Measurements from ENCODE around the gene POC1A.
A peak's percentile ranks its signal among the peaks of the same experiment; 100 is the strongest.

The POC1A gene

GRCh38 chr3:52150860-52151259 lies 3.4 kb downstream of the POC1A start:
- no peak for DNase-seq (ENCODE audit: low read depth)

DNA sequence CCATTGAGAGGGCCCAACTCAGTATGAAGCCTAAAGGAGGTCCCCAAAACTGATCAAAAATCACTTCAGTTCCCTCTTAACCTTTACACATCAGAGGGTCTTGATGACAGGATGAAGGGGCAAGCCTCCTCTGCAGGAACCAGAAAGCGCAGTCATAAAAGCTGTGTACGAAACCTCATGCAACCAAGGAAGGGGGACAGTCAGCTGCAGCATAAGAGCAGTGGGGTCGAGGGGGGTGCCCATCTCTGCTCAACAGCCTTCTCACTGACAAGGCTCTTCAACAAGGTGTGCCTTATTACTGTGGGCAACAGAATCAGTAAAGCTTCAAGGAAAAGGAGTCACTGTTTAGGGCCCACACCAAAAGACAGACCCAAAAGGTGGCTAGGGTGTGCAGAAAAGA lies 3.9 kb downstream of the POC1A start:
- DNase-seq (ENCODE audit: low read depth): no peak

GRCh38 chr3:52149726-52150125 lies 4.5 kb downstream of the POC1A start:
- no peak for DNase-seq (ENCODE audit: low read depth)

- DNase-seq (ENCODE audit: low read depth): no peak
Measured at GRCh38 chr3:52149021-52149420, 5.2 kb downstream of the POC1A start.

- DNase-seq (ENCODE audit: low read depth): no peak
Measured at GRCh38 chr3:52147804-52148203, 6.4 kb downstream of the POC1A start.

GRCh38 chr3:52146811-52147210 lies 7.4 kb downstream of the POC1A start:
- DNase-seq (ENCODE audit: low read depth): no peak

- DNase-seq (ENCODE audit: low read depth): no peak
Measured at GRCh38 chr3:52146189-52146588, 8.0 kb downstream of the POC1A start.

DNA sequence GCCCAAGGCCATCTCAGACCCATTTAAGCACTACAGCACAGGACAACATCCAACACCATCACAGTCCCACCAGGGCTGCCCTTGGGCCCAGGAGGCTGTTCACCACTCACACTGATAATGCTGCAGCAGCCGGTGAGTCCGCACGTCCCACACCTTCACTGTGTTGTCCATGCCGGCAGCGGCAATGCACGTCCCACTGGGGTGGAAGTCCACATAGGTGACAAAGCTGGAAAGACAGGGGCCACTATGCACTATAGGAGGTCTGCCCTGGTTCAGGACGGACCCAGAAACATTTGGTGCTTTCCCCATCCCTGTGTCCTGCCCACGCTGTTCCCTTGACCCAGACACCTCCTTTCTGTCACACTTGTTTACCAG lies 8.5 kb downstream of the POC1A start:
- no peak for DNase-seq (ENCODE audit: low read depth)

DNA sequence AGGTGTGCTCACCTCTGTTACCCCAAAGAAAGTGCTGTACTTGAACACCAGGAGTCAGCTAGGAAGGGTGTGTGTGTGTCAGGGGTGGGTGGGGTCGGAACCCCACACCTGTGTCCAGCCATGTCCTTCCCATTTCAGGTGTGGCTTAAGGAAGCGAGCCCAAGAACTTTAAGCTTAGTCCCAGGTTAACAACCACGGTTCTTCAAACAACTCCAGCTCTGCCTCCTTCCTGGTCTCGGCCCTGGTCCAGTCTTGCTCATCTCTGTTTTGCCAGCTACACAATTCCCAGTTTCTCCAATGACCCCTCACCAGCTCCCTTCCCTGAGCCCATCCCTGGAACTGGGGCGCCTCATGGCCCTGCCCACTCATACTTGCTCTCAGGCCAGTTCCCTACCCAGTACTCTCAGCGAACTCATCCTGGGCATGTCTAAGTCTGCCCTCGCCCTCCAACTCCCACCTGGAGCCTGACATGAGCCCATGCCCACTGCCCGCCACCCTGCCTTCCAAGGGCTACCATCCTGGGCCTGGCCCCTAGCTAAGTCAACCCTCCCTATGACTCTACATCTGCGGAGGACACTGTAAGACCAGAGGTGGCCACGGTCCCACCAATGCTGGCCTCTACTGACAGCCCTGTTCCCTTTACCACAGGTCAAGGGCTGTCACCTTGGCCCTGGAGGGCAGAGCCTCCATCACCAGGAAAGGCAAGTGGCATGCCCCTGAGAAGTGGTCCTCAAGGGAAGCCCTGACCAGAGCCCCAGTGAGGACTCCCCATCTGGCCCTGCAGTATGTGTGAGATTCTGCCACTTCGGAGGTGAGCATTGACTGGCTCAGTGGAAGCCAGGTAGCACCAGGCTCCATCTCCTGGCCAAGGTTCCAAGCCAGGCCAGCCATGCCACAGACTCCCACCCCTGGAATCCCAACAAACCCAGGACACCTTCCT lies 9.2 kb downstream of the POC1A start:
- no peak for DNase-seq (ENCODE audit: low read depth)

DNA sequence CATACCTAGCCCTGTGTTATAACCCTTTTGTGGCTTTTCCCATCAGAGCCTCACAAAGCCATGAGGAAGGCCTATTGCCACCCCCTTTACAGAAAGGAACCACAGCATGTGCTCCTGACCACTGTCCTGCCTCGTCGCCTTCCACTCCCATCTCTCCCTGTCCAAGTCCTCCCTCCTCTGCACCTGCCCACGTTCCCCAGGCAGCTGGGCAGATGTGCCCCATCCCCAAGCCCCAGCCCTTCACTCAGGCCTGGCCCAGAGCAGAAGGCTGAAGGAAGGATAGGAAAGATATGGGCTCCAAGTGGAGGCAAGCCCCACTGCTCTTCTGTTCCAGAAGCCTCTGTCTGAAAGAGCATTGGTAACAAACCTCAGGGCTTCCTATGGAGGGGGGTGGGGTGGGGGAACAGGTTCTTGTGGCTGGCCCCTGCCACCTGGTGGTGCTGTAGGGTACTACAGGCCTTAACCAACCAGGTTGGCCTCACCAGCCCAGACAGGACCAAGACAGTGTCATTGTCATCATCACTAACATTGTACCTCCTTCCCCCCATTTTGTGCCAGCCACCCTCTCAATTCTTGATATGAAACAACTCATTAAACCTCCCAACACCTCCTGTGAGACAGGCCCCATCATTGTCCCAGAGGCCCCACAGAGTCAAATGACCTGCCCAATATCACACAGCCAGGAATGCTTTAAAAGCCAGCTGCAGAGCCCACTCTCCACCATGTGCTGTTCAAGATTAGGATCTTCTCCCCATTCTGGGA lies 10.0 kb downstream of the POC1A start:
- DNase-seq (ENCODE audit: low read depth): peak; percentile 87

DNA sequence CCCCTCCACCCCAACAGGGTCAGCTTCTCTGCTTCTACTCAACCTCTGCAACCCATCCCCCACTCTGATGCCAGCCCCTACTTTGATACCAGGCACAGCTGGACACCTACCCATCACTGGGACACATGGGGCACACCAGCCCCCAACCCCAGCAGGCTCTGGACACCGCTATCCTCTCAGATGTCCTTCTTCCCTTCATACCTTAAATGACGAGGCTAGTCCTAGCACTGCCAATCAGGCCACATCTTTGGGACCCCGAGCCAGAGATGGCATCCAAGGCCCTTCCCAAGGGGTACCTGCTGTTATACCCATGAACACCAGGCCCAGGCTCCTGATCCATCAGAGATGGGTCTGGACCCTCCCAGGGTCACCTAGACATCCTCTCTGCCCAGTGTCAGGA lies 10.6 kb downstream of the POC1A start:
- no peak for DNase-seq (ENCODE audit: low read depth)

- no peak for DNase-seq (ENCODE audit: low read depth)
Measured at GRCh38 chr3:52143156-52143555, 11.1 kb downstream of the POC1A start.

- no peak for DNase-seq (ENCODE audit: low read depth)
Measured at GRCh38 chr3:52141751-52142150, 12.5 kb downstream of the POC1A start.

GRCh38 chr3:52140769-52141168 lies 13.5 kb downstream of the POC1A start:
- no peak for DNase-seq (ENCODE audit: low read depth)

- no peak for DNase-seq (ENCODE audit: low read depth)
Measured at GRCh38 chr3:52140000-52140399, 14.2 kb downstream of the POC1A start.

DNA sequence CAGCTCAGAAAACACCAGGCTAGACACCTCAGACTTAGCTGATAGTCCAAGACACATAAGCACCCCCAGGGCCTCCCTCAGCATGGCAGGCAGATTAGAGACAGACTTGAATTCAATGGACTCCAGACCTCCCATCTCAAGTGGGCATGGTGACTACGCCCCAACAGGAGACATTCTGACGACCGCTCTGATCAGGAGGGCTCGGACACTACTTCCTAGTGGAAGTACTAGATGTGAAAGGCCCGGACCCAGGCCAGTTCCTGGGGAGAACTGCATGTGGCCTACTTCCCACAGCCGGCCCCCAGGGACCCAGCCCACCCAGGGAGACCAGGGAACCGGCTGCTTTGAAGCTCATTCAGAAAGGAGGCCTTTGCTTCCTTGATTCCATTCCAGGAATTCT lies 16.9 kb downstream of the POC1A start:
- DNase-seq (ENCODE audit: low read depth): no peak

DNA sequence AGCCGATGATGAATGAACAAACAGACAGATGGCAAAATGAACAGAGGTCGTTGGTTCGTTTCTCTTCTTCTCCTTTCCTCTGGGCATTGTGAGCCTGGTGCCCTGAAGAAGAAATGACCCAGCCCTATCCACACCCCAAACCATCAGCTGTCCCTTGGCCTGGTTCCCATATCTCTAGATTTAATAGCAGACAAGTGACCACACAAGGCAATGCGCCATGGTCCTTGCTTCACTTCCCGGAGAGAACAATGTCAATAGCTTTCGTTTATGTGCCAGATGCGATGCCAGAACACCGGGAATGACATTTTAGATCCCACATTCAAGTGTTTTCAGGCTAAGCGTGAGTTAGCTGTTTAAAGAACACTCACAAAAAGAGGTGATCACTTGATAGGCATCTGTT lies 17.7 kb downstream of the POC1A start:
- DNase-seq (ENCODE audit: low read depth): no peak

DNA sequence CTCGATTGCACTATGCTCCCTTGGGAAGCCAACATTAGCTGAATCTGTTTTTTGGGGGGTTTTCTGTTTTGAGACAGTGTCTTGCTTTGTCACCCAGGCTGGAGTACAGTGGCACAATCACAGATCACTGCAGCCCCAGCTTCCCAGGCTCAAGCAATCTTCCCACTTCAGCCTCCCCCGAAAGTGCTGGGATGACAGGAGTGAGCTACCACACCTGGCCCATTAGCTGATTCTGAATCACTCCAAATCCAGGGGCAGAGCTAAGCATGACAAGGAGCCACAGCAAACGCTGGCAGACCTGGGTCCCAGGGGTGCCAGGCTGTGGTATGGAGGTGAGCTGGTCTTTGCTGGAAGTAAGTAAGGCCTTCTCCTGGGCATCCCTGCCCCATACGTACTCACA lies 18.9 kb downstream of the POC1A start:
- DNase-seq (ENCODE audit: low read depth): no peak

GRCh38 chr3:52134761-52135160 lies 19.5 kb downstream of the POC1A start:
- DNase-seq (ENCODE audit: low read depth): no peak

- DNase-seq (ENCODE audit: low read depth): no peak
Measured at GRCh38 chr3:52132930-52133329, 21.3 kb downstream of the POC1A start.

DNA sequence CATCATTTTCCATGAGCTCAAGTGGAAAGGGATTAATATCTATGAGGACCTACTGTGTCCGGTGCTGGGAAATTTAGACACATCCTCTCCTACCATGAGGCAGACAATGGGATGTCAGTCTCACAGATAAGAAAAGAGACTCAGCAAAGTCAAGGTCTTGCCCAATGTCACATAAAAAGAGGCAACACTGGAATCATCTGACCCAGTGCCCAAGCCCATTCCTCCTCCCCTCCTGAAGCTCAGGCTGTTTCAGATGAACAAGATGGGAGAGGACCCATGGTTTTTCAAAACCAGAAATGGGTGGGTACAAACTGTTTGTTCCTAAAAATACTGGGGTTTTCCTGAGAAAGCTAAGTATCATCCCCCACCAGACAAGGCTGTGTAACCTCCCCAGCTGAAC lies 22.2 kb downstream of the POC1A start:
- DNase-seq (ENCODE audit: low read depth): no peak

DNA sequence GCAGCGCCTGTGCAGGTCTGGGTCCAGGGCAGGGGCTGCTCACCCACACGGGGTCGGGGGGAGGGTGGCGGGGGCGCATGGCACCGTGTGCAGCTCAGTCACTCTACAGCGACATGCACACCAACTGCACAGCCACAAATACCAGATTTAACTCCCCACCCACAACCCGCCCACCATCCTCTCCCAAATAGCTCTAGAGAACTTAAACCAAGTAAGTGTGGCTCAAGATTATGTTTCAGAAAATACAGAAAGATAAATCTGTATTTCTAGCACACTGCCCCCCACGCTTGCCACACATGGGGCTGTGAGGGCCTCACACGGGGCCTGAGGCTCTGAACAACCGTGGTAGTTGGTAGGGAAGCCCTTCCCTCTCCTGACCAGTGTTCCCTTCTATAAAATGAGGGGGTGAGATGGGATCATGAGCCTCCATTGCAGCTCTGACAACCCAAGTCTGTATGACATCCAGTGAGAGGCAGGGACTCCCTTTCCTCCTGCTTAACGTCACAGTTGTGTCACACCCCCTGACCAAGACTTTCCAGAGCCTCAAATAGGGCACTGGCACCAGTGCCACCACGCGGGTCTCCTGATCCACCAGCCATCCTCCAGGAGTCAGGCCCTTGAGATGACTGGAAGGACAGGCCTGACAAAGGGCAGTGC lies 23.1 kb downstream of the POC1A start:
- no peak for DNase-seq (ENCODE audit: low read depth)

GRCh38 chr3:52128118-52128683 lies 26.0 kb downstream of the POC1A start:
- no peak for DNase-seq (ENCODE audit: low read depth)

Measured in activated T-cell treated with anti-CD3 and anti-CD28 coated beads for 1 hour (primary cell).